NCI-H774 (cell line): ENCODE data around the gene PCDH1.
A peak's percentile ranks its signal among the peaks of the same experiment; 100 is the strongest.
"Not testable (repeated sequence)": the region's sequence is repeated elsewhere in the genome, so short reads cannot be mapped to it uniquely, and the experiment has no call there.

Experiments used
- DNase-seq: peaks from one replicate; lab custom pipeline; 2025; lab: John Stamatoyannopoulos, UW

Gene PCDH1

GRCh38 chr5:141878186-141878710, at the start of gene PCDH1:
Gene PCDH1, minus strand, starts transcription at chr5:141878410. Its CDS starts 148 bp downstream, at chr5:141878262.
- DNase-seq = no peak

GRCh38 chr5:141926434-141926833, 48.2 kb upstream of the PCDH1 start:
- no peak for DNase-seq

DNA sequence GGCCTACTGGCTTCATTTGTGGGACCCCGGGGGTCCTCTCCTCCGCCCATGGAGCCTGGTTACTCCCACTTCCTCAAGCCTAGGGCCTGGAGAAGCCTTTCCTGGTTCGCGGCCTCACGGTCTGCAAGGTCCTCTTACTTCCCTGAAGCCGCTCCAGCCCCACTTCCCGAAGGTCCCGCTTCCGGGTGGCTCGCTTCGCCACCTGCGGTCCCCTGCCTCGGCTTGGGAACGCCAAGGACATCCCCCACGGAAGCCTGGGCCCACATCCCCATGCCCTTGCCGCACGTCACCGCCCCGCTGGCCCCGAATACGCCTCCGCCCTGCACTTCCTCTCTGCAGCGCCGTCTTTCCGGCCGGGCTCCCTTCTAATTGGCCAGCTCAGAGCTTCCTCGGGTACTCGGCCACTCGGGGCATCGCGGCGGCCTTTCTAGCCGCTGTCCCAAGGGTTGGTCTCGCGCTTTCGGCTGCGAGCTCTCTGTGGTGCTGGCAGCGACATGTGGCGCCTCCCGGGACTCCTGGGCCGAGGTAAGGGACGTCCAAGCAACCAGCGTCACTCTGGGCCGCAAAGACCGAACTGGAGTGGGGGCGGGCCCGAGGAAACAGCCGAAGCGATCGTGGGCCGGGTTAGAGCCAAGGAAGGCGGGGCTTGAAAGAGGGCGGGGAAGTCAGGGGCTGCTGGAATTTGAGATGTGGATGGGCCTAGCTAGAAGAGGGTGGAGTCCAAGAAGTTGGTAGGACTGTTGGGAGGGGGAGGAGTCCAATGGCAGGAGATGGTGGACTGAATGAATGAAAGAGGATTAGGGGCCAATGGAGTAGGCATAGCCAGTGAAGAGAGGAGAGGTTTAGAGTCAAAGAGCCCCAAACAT, 45.5 kb upstream of the PCDH1 start, which contains the start of gene DELE1:
Gene DELE1 (plus strand): TSS at position 424 of the 866 bp plus-strand sequence. CDS start 71 bp downstream, at position 495.
- peak; percentile 97 for DNase-seq

- DNase-seq = not testable (repeated sequence)
These were observed 44.7 kb upstream of the PCDH1 start for GRCh38 chr5:141922827-141923447.

DNA sequence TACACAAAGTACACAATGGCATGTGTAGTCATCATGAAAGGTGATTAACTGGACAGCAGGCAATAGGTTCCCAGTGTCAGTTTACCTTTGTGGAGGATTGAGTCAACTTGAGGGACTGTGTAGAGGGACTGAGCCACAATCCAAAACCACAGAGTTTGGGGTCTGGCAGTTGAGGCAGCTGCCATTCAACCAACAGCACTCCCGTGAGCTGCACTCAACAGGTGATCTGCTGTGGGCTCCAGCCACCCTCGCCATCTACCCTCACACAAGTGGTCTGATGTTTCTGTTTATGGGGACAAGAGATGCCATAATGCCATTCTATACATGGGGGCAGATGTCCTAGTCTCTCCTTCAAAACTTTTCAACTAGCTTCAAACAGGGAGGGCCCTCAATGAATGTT, 42.6 kb upstream of the PCDH1 start:
- no peak for DNase-seq

GRCh38 chr5:141919218-141920119, 41.3 kb upstream of the PCDH1 start:
- no peak for DNase-seq

GRCh38 chr5:141917760-141918159, 39.5 kb upstream of the PCDH1 start:
- DNase-seq = no peak

DNA sequence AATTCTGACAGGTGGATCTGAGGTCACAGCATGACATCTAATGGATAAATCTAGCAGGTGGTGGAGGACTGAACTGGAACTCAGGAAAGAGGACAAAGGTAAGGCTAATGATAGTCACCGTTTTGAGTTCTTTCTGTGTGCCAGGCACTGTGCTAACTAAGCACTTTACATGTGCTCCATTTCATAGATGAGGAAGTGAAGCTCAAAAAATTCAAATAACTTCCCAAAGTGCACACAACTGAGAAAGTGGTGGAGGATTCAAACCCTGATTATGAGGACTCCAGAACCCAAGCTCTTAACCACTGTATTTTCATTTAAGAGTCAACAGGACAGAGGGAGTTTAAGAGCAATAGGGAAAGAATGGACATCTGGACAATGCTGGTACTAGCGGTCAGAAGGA, 38.3 kb upstream of the PCDH1 start:
- DNase-seq = no peak

DNA sequence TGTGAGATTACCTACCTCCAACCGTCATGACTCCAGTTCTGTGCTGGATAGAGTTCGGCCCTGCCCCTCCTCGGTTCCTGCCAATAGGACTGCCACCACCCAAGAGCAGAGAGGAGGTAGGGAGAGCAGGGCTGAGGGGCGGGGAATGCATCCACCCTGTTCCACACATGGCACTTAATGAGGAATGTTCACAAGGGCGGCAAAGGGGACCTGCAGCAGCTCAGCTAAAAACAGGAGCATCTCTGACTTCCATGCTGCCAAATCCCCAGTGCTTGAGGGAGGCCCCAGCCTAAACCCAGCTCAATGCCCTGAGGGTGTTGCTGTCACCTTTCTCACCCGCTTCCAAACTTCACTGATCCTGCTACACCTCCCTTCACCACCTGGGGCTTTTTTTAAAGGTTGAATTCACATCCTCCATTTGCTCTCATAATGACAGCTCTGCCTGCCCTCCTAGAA, 37.7 kb upstream of the PCDH1 start:
- no peak for DNase-seq

DNA sequence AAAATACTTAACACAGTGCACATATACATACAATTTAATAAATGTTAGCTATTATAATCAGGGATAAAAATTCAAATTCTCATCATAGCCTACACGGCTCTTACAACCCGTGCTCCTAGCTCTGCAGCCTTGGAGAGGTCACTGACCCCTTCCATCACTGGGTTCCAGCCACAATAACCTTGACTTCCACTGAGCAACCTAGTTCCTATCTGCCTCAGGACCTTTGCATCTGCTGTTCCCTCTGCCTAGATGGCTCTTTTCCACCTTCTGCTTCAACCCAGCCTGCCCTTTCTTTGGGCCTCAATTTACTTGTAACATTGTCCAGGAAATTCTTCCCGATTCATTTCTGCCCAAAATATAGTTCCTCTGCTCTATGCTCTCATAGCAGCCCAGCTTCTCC, 36.6 kb upstream of the PCDH1 start:
- no peak for DNase-seq

DNA sequence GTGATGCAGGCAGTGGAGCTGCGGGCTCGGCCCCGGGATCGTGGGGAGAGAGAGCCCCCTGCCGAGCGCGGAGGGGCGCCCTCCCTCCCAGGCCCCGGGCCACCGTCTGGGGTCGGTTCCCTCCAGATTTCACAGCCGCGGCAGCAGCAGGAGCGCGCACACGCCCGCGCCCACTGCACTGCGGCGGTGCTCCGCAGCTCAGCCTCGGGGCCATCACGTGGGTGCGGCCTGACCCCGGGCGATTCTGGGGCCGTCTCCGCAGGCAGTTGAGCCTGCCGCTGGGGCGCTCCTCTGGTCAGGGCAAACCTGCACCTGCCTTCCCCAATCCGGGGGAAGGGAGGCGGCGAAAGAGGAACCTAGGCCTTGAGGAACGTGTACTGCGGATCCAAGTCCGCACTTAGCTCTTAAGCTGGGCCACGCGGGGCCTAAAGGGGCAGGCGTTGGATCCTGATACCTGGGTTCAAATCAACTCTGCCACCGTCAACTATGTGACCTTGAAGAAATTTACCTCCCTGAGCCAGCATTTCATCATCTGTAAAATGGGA, 36.1 kb upstream of the PCDH1 start:
- peak; percentile 6 for DNase-seq

- no peak for DNase-seq
These were observed 35.5 kb upstream of the PCDH1 start for GRCh38 chr5:141913560-141914198.

DNA sequence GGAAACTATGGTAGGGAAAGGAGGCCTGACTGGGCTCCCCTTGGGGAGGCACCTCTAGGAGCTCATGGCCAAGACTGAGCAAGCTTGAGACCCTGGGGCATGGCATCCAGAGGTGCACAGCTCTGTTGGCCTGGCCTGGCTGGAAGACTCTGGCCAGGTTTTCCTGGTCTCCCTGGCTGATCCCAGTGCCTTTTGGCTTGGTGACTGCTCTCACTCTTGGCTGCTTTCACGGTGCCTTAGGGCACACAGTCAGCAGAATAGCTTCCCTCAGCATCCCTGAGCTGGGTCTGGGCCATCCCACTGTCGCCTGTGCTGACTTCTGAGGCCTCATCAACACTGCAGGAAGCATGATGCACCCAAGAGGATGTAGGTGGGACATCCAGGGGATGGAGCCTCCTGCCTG, 32.1 kb upstream of the PCDH1 start:
- no peak for DNase-seq

- DNase-seq = no peak
These were observed 31.0 kb upstream of the PCDH1 start for GRCh38 chr5:141909212-141909611.

DNA sequence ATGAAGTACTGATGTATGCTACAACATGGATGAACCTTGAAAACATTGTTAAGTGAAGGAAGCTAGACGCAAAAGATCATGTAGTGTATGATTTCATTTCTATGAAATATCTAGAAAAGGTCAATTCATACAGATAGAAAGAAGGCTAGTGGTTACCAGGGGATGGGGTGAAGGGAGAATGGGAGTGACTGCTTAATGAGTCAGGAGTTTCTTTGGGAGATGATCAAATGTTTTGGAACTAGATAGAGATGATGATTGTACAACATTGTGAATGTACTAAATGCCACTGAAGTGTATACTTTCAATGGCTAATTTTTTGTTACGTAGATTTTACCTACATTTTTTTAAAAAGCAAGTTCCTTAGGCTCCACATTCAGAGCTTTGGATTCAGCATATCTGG, 30.6 kb upstream of the PCDH1 start:
- DNase-seq = no peak

DNA sequence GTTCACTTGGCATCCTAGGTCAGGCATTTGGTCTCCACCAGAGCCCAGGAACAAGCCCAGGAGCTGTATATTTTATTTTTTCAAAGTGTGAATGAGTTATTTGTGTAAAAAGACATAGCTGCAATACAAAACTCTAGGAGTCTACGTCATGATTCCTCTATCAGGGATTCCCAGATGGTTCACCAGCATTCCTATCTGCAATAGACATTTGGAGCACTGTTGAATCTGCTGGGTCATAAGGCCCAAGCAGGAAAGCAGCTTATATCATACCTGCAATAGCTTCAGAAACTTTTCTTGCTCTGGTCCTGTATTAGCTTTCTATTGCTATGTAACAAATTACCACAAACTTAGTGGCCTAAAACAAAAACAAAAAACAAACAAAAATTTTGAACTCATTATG, 28.8 kb upstream of the PCDH1 start:
- DNase-seq = no peak

- no peak for DNase-seq
These were observed 28.3 kb upstream of the PCDH1 start for GRCh38 chr5:141906517-141906916.

GRCh38 chr5:141904551-141904950, 26.3 kb upstream of the PCDH1 start:
- no peak for DNase-seq

GRCh38 chr5:141903261-141903660, 25.1 kb upstream of the PCDH1 start:
- DNase-seq = no peak

- no peak for DNase-seq
These were observed 24.0 kb upstream of the PCDH1 start for GRCh38 chr5:141902015-141902814.
